HUDEP-2 (cell line): Measurements from ENCODE around the gene DIS3L2.
A peak's percentile ranks its signal among the peaks of the same experiment; 100 is the strongest.

Experiments used
- DNase-seq, 76 experiments: peaks; one replicate each; lab custom pipeline; 2025; ENCODE audit not compliant: unreplicated experiment in 76 of 76; lab: John Stamatoyannopoulos, UW

Gene DIS3L2

GRCh38 chr2:232249096-232249495 is 287.6 kb downstream of the DIS3L2 start:
- no peak for DNase-seq

DNA sequence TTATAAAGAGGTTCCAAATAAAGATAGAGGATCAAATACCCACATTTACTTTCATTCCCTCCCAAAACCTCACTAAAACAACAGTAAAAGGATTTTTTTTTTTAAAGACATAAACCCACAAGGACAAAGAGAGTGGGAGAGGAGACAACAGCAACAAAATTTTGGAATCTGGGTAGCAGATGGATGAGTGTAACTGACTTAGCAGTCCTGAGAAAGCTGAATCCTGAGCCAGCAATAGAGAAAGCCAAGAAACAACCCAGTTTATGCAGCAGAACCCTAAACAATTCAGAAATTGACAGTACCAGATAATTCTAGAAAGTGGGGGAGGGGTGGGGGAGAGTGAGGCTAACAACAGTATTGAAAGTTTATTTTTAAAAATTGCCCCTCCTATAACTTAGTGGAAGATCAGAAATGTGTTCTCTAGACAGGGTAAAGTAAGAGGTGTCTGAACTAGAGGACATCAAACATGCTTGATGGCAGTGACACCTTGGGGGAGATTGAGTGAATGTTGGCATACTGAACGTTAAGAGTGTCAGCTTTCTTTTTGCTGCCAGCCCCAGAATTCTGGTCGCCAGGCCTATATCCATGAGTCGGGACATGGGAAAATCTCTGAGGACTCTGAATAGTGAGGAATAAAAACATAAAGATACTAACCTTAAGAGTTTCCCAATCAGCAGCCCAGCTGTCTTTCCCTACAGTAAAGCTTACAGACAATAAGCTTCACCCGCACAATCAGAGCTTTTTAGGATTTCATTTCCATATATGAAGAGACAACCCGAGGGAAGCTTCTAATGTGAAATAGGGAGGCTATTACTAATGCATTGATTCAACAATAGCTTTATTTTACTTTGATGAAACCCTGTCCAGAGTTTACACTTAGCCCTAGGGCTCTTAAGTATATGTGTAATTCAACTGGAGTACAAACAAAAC is 289.0 kb downstream of the DIS3L2 start:
- no peak for DNase-seq

- no peak for DNase-seq
These were observed 293.5 kb downstream of the DIS3L2 start for GRCh38 chr2:232255033-232255432.

GRCh38 chr2:232260075-232260474 is 298.6 kb downstream of the DIS3L2 start:
- no peak for DNase-seq

DNA sequence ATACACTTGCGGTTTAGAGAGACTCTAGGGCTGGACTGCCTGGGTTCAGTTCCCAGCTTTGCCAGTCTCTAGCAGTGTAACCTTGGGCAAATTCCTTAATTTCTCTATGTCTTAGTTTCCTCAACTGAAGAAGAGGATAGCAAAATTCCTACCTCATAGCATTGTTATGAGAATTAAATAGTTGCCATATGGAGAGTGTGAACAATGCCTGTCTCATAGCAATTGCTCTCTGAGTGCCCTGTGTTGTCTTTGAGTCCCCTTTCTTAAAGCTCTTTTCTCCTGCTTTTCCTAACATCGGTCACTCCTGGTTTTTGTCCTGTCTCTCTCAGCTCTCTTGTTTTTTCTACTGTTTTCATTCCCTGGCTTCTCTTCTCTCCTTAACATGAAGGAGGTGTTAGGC is 300.3 kb downstream of the DIS3L2 start:
- DNase-seq, result no peak

DNA sequence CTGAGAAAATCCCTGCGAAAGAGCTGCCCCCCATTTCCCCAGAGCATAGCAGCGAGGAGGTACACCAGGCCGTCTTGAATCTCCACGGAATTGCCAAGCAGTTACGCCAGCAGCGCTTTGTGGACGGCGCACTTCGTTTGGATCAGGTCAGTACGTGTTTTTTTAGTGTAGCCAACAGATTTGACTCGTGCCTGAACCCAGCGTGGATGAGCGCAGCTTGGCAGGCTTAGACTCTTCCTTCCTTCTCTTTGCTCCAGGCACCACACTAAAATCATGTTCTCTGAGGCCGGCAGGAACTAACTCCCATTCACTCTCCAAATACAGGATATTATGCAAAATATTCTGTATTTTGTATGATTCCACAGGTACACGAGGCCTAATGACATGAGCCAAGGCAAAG is 301.8 kb downstream of the DIS3L2 start:
- no peak for DNase-seq

DNA sequence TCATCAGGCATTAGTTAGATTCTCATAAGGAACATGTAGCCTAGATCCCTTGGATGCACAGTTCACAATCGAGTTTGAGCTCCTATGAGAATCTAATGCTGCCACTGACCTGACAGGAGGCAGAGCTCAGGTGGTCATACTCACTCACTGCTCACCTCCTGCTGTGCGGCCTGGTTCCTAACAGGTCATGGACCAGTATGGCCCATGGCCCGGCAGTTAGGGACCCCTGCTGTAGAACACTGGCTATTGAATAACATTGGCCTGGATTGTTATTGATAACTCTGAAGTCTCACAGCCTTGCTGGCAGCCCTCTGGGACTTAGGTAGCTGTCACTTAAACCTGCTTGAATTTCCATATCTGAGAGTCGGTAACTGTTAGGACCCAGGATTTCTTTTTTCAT is 302.6 kb downstream of the DIS3L2 start:
- no peak for DNase-seq

DNA sequence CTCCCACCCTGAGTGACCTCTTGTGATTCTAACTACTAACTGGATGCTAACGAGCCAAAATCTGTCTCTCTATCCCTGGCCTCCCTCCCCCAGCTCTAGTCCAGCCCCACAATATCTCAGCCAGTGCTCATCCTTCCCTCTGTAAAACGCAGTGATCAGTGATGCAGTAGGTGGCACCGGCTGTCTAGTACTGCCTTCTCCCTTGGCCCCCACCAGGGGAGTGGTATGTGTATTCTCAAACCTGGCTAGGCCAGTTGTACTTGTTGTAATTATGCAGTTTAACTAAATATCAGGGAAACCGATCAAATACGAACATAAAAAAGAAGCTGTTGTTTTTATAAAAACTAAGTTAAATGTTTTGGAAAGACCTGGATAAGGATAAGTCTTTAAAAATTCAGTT is 303.8 kb downstream of the DIS3L2 start:
- no peak for DNase-seq

- DNase-seq, result no peak
These were observed 307.2 kb downstream of the DIS3L2 start for GRCh38 chr2:232268636-232269165.

DNA sequence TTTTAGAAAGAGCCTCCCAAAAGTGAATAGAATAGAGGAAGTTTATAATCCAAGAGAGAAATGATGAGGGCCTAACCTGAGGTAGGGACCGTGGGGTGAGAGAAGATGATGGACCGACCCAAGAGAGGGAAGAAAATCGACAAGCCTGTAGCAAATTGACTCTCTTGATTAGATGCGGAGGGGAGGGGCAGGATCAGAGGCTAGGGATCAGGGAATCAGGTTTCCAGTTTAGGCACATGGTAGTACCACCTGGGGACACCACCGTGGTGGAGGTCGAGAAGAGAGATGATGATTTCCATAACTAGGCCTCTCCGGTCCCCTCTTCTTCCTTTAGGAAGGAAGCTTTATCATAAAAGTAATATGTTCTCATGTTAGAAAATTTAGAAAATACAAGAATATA is 308.4 kb downstream of the DIS3L2 start:
- DNase-seq, result no peak

DNA sequence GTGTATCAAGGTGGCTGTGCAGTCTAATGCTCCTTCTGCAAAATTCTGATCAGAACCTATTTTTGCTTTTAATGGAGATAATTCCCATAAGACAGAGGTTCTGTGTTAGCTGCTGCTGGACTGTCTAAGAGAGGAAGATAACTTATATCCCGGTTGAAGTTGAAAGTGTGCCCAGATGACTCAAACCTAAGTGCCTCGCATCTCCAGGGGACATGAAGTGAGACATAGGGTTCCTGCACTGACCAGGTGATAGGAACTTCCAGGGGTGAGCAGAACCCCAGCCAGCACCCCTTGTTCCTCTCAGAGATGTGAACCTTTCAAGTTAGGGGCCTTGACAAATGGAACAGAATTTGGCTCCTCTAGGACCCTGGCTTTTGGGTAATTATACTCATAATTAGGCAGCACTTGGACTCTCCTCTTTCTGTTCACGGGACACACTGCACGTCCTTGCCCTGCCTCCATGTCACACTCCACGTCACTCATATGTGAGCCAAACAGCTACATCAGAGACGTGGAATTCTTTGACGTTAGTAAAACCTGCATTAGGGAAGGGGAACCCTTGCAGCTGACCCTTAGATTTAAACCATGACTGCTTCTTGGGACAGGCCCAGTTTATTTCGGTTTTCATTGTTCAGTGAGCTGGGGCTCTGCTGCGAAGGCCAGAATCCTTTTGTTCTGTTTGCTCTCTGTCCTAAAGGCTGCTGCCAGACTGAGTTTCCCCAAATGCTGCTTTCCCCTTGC is 312.6 kb downstream of the DIS3L2 start:
- no peak for DNase-seq

DNA sequence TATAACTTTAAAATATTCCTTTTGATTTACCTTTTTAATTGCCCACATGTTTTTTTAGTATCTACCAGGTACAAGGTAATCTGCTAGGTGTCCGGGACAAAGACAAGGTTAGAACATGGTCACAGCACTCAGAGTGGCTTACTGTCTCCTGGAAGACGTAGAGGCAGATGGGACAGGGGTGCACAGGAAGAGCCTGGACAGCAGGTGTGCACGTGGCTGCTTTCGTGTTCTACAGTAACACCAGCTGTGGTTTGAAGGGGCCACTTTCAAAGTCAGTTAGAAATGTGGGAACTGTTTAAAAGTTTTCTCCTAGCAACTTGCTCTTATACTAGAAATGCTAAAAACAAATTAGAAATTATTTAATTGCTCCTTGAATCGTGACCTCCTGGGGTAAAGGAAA is 314.2 kb downstream of the DIS3L2 start:
- no peak for DNase-seq

GRCh38 chr2:232276084-232276732 is 314.7 kb downstream of the DIS3L2 start:
- no peak for DNase-seq

GRCh38 chr2:232276733-232277313 is 315.3 kb downstream of the DIS3L2 start:
- DNase-seq, result no peak

DNA sequence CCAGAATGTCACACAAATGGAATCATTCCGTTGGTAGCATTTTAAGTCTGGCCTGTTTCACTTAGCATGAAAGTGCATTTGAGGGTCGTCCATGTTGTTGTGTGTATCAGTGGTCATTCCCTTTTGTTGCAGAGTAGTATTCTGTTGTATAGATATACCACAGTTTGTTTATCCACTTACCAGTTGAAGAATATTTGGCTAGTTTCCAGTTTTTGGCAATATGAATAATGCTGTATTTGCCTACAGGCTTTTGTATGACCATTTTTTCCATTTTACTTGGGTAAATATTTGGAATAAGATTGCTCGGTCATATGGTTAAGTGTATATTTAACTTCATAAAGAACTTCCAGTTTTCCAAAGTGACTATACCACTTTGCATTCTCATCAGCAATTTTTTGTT is 317.0 kb downstream of the DIS3L2 start:
- DNase-seq, result no peak

GRCh38 chr2:232280341-232280740 is 318.8 kb downstream of the DIS3L2 start:
- DNase-seq, result peak in 15 of 76 experiments; percentile 4 to 54 (median 21)

GRCh38 chr2:232281858-232282507 is 320.5 kb downstream of the DIS3L2 start:
- no peak for DNase-seq

- no peak for DNase-seq
These were observed 321.1 kb downstream of the DIS3L2 start for GRCh38 chr2:232282508-232283055.

GRCh38 chr2:232286001-232286868 is 324.7 kb downstream of the DIS3L2 start:
- no peak for DNase-seq
